GM21360 (cell line): ENCODE measurements around the gene ZNF746.
"Not testable (repeated sequence)": the region's sequence is repeated elsewhere in the genome, so short reads cannot be mapped to it uniquely, and the experiment has no call there.

Experiments
- ATAC-seq: cut with Tn5 transposase; IDR thresholded peaks from one replicate; pipeline ENCODE4 v1.9.1; 2021; ENCODE audit warnings: mild to moderate bottlenecking, moderate library complexity; ENCODE audit not compliant: unreplicated experiment

Gene ZNF746

GRCh38 chr7:149459540-149460452 lies 37.8 kb downstream of the ZNF746 start:
- ATAC-seq: peak; percentile 36

DNA sequence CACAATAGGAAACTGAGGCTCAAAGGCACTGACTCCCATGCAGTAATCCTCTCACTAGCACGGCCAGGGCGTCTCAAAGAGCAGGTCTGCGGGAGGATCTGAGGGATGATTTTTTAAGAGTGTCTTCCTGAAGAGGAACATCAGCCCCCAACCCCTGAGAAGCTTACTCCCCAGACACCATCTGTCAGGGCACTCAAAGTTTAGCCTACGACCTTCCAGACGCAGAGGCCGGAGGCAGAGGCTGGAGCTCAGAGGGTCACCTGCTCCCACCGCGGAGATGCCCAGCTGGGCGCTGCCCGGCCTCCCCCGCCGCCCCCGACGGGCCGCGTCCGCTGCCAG lies 38.4 kb downstream of the ZNF746 start:
- ATAC-seq: no peak

DNA sequence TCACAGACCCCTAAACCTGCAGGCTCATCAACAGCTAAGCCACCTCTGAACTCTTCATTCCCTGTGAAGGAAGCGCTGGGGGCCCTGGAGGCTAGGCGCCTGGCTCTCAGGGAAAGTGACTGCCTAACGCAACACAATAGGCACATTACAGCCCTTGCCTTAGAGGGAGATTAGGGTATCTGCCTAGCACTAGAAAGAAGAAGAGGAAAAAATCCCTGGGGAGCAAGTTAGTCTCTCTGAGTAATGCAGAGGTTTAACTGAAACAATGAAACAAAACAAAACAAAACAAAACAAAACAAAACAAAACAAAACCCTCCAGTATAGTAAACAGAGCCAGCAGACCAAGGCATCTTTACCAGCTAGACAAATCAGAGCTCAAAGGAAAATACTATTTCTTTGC lies 39.4 kb downstream of the ZNF746 start:
- no peak for ATAC-seq

DNA sequence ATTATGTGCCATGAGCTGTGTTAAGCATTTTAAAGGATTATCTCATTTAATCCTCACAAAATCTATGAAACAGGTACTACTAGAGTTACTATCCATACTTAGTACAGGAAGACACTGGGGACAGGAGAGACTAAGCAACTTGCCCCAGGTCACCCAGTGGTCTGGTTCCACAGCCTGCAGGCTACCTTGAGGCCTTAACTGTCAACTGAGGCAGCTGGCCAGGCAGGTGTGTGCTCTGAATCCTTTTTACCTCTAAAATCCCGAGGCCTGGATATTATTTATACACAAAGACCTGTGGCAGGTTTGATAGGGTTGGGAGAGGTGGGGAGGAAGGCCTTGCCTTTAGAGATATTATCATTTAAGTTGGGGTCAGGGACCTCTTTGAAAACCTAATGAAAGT lies 39.8 kb downstream of the ZNF746 start:
- ATAC-seq: no peak

GRCh38 chr7:149456506-149457421 lies 40.8 kb downstream of the ZNF746 start:
- ATAC-seq: no peak

GRCh38 chr7:149455175-149455950 lies 42.2 kb downstream of the ZNF746 start:
- no peak for ATAC-seq

GRCh38 chr7:149454750-149455149 lies 42.9 kb downstream of the ZNF746 start:
- ATAC-seq: no peak

- ATAC-seq: no peak
Observed at GRCh38 chr7:149454006-149454405, 43.6 kb downstream of the ZNF746 start.

DNA sequence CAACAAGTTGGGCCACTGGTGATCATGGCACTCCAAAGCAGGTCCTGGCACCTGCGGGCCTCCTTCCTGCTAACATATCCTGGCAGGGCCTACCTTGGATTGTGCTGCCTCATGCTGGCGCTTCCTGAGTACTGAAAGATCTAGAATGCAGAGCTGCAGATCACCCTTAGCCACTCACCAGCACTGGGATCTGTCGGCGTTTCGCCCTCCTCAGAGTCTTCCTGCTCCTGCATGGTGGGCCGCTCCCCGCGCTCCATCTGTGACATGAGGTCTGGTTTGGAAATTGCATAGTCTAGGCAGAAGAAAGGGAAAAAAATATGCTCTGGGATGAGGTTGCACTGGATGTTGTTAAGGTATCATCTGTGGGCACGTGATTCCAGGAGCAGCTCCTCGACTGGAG lies 46.8 kb downstream of the ZNF746 start:
- no peak for ATAC-seq

DNA sequence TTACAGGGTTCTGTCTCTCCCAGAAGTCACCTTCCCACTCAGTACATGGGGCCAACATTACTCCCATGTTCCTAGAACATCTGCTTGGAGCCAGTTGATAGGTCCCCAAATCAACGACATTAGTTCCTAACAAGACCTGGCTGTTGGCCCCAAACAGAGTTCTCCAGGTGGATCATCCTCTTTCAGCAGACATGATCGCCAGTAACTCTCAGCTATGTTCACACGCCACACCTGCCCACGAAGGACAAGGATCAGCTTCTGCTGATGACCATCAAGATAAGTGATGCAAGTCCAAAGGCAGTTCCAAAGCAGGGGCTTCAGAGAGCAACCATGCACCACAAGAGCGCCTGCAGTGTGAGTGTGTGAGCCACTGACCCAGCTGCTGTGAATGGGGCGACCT lies 47.7 kb downstream of the ZNF746 start:
- ATAC-seq: no peak

GRCh38 chr7:149448961-149449360 lies 48.6 kb downstream of the ZNF746 start:
- no peak for ATAC-seq

- ATAC-seq: not testable (repeated sequence)
Observed at GRCh38 chr7:149446026-149446425, 51.6 kb downstream of the ZNF746 start.

DNA sequence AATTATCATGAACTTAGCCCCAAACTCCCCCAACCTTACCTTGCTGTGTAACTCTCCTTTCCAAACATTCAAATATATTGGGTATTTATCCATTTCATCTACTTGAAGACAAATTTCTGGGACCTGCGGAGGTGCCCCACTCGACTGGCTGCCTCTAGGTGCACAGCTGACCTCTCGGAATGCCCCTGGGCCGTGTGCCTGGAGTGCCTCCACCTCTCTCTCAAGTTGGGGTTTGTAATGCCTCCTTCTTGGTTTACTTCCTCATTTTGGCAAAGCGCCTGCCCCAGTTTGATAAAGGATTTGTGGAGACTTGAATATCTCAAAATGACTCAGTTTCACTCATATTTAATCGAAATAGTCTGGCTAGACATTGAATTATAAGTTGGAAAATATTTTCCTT lies 53.3 kb downstream of the ZNF746 start:
- no peak for ATAC-seq

- no peak for ATAC-seq
Observed at GRCh38 chr7:149443523-149443922, 54.1 kb downstream of the ZNF746 start.

GRCh38 chr7:149442924-149443323 lies 54.7 kb downstream of the ZNF746 start:
- no peak for ATAC-seq

DNA sequence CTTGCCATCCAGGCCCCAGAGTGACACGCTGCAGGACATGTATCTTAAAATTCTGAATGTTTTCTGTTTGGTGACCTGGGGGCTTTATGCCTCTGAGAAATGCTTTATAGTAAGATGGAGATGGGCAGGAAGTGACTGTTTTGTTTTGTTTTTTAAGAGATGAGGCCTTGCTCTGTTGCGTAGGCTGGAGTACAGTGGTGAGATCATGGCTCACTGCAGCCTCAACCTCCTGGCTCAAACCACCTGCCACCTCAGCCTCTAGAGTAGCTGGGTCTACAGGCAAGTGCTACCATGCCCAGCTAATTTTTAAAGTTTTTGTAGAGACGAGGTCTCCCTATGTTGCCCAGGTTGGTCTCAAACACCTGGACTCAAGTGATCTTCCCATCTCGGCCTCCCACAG lies 57.4 kb downstream of the ZNF746 start:
- ATAC-seq: no peak

GRCh38 chr7:149436358-149436757 lies 61.3 kb downstream of the ZNF746 start:
- ATAC-seq: no peak

DNA sequence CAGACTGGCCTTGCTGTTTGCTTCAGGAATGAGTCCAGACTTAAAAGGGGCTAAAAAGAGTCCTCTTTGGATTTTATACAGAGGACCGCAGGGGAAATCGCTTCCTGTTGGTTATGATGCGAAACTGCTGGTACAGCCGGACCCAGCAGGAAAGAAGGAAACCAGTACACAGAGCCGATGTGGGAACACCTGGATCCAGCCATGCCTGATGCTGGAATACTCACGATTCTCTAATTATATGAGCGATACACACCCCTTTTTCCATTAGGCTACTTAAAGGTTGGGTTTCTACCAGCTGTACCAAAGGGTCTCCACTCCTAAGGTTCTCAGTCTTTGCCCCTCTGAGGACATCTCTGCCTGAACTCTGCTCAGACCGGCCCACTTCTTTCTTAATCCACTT lies 64.5 kb downstream of the ZNF746 start:
- no peak for ATAC-seq

GRCh38 chr7:149432121-149432691 lies 65.4 kb downstream of the ZNF746 start:
- no peak for ATAC-seq

DNA sequence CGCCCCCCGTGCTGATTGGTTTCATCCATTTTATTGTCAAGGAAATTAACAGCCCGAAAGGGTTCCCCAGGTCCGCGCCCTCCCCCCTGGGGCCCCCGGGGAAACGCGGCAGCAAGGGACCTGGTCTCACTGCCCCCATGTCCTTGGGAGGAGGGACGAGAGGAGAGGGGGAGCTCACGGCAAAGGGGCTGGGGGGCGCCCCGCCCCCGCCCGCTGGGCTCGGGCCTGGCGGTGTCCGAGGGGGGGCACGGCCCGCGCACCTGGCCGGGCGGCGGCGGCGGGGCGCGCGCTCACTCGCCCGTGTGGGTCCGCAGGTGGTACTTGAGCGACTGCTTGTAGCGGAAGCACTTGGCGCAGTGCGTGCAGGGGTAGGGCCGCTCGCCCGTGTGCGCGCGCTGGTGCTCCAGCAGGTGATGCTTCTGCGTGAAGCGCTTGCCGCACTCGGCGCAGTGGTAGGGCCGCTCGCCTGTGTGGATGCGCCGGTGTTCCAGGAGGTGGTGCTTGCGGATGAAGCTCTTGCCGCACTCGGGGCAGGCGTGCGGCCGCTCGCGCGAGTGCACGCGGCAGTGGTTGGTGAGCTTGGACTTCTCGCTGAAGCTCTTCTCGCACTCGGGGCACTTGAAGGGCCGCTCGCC lies 66.0 kb downstream of the ZNF746 start:
- no peak for ATAC-seq
